H7 (cell line): ENCODE measurements around the gene FMN1. TPM values are rescaled to one million over a fixed set of nuclear protein-coding genes. Genes with fewer than 3 reads are reported as not detected.
"Not testable (repeated sequence)": the region's sequence is repeated elsewhere in the genome, so short reads cannot be mapped to it uniquely, and the experiment has no call there.

ENCODE experiments used
- DNase-seq: peaks from one replicate; pipeline ENCODE4 v3.0.0; 2012
- H3K27me3 ChIP-seq: 2 replicates; pipeline ENCODE4 v1.6.0; 2011; ENCODE audit warnings: mild to moderate bottlenecking, low read length; ENCODE audit not compliant: control insufficient read depth, insufficient read depth
- H3K36me3 ChIP-seq: replicated peaks from 2 replicates; pipeline ENCODE4 v1.5.1; 2011; ENCODE audit warnings: low read length; ENCODE audit not compliant: control insufficient read depth, insufficient read depth
- H3K4me3 ChIP-seq: 2 replicates; pipeline ENCODE4 v1.5.1; 2011; ENCODE audit warnings: low read depth, mild to moderate bottlenecking, control low read depth, low read length, moderate library complexity; ENCODE audit not compliant: insufficient read depth
- total RNA-seq: library from RNA; depleted of rRNA; stranded (reverse); fragments of >200 nt; shearing (Covaris generic); gene quantifications from 2 replicates; pipeline ENCODE4 v1.2.3, GENCODE V29; 2014

Gene FMN1
- total RNA-seq, 1 experiment from 2014 or later, result 1.7 TPM

GRCh38 chr15:32950051-32950450, 244.5 kb downstream of the FMN1 start:
- not testable (repeated sequence) for H3K36me3 ChIP-seq, H3K27me3 ChIP-seq, H3K4me3 ChIP-seq, DNase-seq

GRCh38 chr15:32946210-32946609, 248.3 kb downstream of the FMN1 start:
- Histone ChIP-seq H3K4me3 (no peak overlapping the region), H3K27me3 (no peaks in the 10 kb centered on the region), H3K36me3 (no peaks in the 10 kb centered on the region)
- no peak for DNase-seq

- no peaks in the 10 kb centered on the region for H3K36me3 ChIP-seq
- no peak overlapping the region for H3K4me3 ChIP-seq
- no peaks in the 10 kb centered on the region for H3K27me3 ChIP-seq
- no peak for DNase-seq
These were observed 250.1 kb downstream of the FMN1 start for GRCh38 chr15:32944431-32944830.

GRCh38 chr15:32943711-32944110, 250.8 kb downstream of the FMN1 start:
- Histone ChIP-seq H3K4me3 (no peak overlapping the region), H3K27me3 (no peaks in the 10 kb centered on the region), H3K36me3 (no peaks in the 10 kb centered on the region)
- no peak for DNase-seq

GRCh38 chr15:32942401-32942841, 252.1 kb downstream of the FMN1 start:
- Histone ChIP-seq H3K4me3 (no peak overlapping the region), H3K27me3 (no peaks in the 10 kb centered on the region), H3K36me3 (no peaks in the 10 kb centered on the region)
- no peak for DNase-seq

GRCh38 chr15:32941823-32942222, 252.7 kb downstream of the FMN1 start:
- no peak for DNase-seq
- H3K4me3 ChIP-seq, result no peak overlapping the region
- H3K36me3 ChIP-seq, result no peaks in the 10 kb centered on the region
- H3K27me3 ChIP-seq, result no peaks in the 10 kb centered on the region

GRCh38 chr15:32936976-32937375, 257.5 kb downstream of the FMN1 start:
- no peaks in the 10 kb centered on the region for H3K27me3 ChIP-seq

GRCh38 chr15:32936283-32936918, 258.1 kb downstream of the FMN1 start:
- Histone ChIP-seq H3K27me3 (no peaks in the 10 kb centered on the region), H3K4me3 (no peak overlapping the region), H3K36me3 (no peaks in the 10 kb centered on the region)
- no peak for DNase-seq

More at GRCh38 chr15:32936976-32937375, 257.5 kb downstream of the FMN1 start:
- DNase-seq, result no peak
- H3K36me3 ChIP-seq, result no peaks in the 10 kb centered on the region
- H3K4me3 ChIP-seq, result no peak overlapping the region

- Histone ChIP-seq H3K27me3 (no peaks in the 10 kb centered on the region), H3K36me3 (no peaks in the 10 kb centered on the region), H3K4me3 (no peak overlapping the region)
- no peak for DNase-seq
These were observed 259.4 kb downstream of the FMN1 start for GRCh38 chr15:32935139-32935538.

- DNase-seq, result no peak
- no peaks in the 10 kb centered on the region for H3K36me3 ChIP-seq
- H3K4me3 ChIP-seq, result no peak overlapping the region
- no peaks in the 10 kb centered on the region for H3K27me3 ChIP-seq
These were observed 261.3 kb downstream of the FMN1 start for GRCh38 chr15:32933236-32933635.

GRCh38 chr15:32928876-32929275, 265.6 kb downstream of the FMN1 start:
- no peak overlapping the region for H3K4me3 ChIP-seq
- H3K27me3 ChIP-seq, result no peaks in the 10 kb centered on the region
- no peaks in the 10 kb centered on the region for H3K36me3 ChIP-seq
- no peak for DNase-seq

GRCh38 chr15:32927124-32927523, 267.4 kb downstream of the FMN1 start:
- Histone ChIP-seq H3K4me3 (no peak overlapping the region), H3K27me3 (no peaks in the 10 kb centered on the region), H3K36me3 (no peaks in the 10 kb centered on the region)
- no peak for DNase-seq

GRCh38 chr15:32923176-32923575, 271.3 kb downstream of the FMN1 start:
- H3K27me3 ChIP-seq, result no peaks in the 10 kb centered on the region
- no peak overlapping the region for H3K4me3 ChIP-seq
- no peaks in the 10 kb centered on the region for H3K36me3 ChIP-seq
- DNase-seq, result no peak

GRCh38 chr15:32922541-32922940, 272.0 kb downstream of the FMN1 start:
- no peak overlapping the region for H3K4me3 ChIP-seq
- H3K27me3 ChIP-seq, result no peaks in the 10 kb centered on the region
- no peaks in the 10 kb centered on the region for H3K36me3 ChIP-seq
- DNase-seq, result no peak

- Histone ChIP-seq H3K36me3 (no peaks in the 10 kb centered on the region), H3K27me3 (no peaks in the 10 kb centered on the region), H3K4me3 (no peak overlapping the region)
- no peak for DNase-seq
These were observed 274.6 kb downstream of the FMN1 start for GRCh38 chr15:32919749-32920414.
